ENCODE results near the gene SMAD6.

SMAD6 gene

DNA sequence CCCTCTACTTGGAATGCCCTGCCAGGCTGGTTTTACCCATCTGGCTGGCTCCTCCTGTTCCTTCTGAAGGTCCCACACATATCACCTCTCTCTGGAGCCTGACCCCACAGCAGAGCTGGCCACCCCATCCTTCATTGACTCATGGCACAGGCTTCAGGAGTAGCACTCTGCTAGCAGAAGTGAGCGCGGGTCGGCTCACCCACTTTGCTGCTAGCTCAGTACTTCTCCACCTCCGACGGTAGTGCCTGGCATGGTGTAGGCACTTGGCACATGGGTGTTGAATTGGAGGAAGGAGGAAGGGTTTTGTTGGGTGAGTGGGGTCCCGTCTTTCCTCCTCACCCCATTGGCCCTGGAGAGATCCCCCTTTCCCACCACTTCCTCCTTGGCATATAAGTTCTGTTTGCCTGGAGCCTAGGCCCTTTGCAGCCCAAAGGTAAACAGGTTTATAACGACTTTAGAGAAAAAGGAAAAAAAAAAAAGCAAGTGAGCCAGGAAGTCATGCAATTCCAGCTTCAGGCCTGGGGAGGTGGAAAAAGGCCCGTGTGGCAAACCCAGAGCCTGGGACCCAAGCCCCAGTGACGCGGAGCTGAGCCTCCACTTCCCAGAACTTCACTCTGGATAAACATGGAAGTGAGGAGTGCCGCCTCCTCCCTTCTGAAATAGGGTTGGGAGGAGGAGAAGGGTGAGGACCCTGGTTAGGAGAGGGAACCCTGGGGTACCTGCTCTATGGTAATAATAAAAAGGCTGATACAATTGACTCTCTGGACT is 35.4 kb downstream of the SMAD6 start:
- DNase-seq (ENCODE audit: low read depth), result no peak
- no peak for TF ChIP-seq CTCF (IDR thresholded peaks at IDR 0.05; ENCODE audit: insufficient read depth, low read depth, low read length, missing control alignments)
- H3K4me3 ChIP-seq (ENCODE audit: low read length), result no peak overlapping the region

DNA sequence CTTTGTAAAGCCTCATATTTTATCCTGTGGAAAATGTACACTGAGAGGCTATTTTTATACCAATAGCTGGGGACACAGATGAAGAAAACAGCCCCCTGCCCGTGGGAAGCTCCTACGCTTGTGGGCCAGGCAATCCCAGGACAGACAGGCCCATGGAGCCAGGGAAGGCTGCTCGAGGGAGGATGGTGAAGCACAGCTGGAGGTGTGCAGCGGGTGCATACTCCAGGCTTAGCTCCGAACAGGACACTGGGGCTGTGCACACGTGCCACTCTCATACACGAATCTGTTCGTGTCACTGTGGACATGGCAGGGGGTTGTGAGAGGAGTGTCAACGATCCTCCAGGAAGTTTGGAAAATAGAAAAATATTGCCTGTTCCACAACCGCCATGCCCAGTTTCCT is 36.1 kb downstream of the SMAD6 start:
- H3K4me3 ChIP-seq (ENCODE audit: low read length), result no peak overlapping the region
- no peak for TF ChIP-seq CTCF (IDR thresholded peaks at IDR 0.05; ENCODE audit: insufficient read depth, low read depth, low read length, missing control alignments)
- DNase-seq (ENCODE audit: low read depth), result no peak

DNA sequence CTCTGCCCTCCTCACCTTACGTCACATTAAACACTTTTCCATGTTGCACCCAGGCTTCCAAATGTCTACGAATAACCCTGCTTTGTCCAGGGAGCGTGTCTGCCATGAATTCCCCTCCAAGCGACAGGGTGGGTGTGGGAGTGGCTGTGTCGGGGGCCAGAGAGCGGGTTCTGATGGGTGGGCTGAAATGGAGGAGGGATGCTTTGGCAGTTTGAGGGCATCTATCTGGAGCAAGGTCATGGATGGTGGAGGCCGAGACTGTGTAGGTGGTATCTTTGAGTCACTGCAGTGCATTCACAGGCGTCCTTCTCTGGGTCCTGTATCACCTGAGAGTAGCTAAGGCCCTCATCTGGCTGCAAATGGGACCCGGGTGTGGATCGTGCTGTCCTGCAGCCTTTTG is 36.6 kb downstream of the SMAD6 start:
- no peak for DNase-seq (ENCODE audit: low read depth)
- no peak for TF ChIP-seq CTCF (IDR thresholded peaks at IDR 0.05; ENCODE audit: insufficient read depth, low read depth, low read length, missing control alignments)
- H3K4me3 ChIP-seq (ENCODE audit: low read length), result no peak overlapping the region

GRCh38 chr15:66739287-66739686 is 37.3 kb downstream of the SMAD6 start:
- no peak for TF ChIP-seq CTCF (IDR thresholded peaks at IDR 0.05; ENCODE audit: insufficient read depth, low read depth, low read length, missing control alignments)
- H3K4me3 ChIP-seq (ENCODE audit: low read length), result no peak overlapping the region
- DNase-seq (ENCODE audit: low read depth), result no peak

DNA sequence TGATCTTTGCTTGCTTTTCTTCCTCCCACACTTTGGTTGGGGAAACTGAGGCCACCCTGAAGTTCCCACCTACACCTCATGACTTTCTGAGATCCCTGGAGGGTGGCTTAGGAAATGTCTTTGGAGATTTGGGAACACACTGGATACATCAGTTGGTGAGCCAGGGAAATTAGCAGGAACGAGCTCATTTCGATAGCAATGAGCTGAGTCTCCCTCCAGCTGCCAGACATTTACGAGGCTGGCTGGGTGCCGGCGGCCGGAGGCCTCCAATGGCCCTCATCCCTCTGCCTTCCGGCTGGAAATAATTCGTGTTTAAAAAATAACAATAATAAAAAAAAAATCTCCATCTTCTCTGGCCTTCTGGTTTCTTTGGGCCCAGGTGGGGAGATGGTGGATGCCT is 38.8 kb downstream of the SMAD6 start:
- no peak overlapping the region for H3K4me3 ChIP-seq (ENCODE audit: low read length)
- no peak for TF ChIP-seq CTCF (IDR thresholded peaks at IDR 0.05; ENCODE audit: insufficient read depth, low read depth, low read length, missing control alignments)
- DNase-seq (ENCODE audit: low read depth), result no peak

DNA sequence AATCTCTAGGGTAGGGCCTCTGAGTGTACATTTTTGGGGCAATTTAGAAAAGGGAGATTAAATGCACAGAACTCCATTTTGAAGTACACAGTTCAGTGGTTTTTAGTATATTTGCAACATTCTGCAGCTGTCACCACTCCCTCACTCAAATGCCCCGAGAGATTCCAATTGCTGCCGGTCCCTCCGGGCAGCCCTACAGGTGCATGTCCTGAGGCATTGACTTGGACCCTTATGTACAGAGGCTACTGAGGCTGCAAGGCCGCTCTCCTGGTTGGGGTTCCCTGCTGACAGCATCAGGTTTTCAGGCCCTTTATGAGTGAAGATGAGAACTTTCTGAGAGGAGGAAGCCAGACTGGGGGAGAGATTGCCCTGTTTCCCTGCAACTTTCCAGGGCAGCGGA is 39.6 kb downstream of the SMAD6 start:
- no peak for DNase-seq (ENCODE audit: low read depth)
- no peak for TF ChIP-seq CTCF (IDR thresholded peaks at IDR 0.05; ENCODE audit: insufficient read depth, low read depth, low read length, missing control alignments)

DNA sequence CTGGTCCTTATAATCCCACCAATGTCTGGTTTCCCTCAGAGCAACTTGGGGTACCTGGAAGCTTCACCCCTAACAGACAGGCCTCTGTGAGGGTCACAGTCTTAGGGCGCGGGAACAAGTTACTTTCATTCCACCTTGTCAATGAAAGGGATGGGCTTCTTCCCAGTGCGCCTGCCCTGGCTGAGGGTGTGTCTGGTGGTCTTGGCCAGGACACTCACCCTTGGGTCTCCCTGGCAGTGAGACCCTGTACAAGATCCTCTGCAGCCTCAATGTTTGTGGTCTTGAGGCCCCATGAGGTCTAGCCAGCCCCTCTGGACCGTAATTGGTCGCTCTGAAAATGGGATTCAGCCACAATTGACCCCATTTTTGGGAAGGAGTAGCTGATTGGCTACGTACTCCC is 40.2 kb downstream of the SMAD6 start:
- no peak for DNase-seq (ENCODE audit: low read depth)
- TF ChIP-seq CTCF (IDR thresholded peaks at IDR 0.05; ENCODE audit: insufficient read depth, low read depth, low read length, missing control alignments), result no peak
- no peak overlapping the region for H3K4me3 ChIP-seq (ENCODE audit: low read length)

More for the DNA sequence above, 39.6 kb downstream of the SMAD6 start:
- H3K4me3 ChIP-seq (ENCODE audit: low read length), result no peak overlapping the region
